ENCODE data around the gene XPO1.

DNA sequence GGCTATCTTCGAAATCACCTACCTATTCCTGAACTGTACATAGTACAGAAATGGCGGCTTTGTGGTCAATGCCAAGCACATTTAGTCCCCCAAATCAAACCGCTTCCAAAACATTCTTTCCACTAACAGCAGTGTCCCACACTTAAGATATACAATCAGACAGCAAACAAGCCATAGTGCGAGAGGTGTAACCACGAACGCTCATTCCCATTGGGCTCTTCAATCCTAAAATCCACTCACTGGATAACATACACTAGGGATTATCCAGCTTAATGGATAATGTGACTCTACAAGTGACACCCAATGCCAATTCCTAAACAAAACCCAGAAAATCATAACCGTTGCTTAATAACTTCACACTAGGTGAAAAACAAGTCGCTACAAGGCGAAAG is 2.0 kb downstream of the XPO1 start:
- TF ChIP-seq EZH2 (IDR thresholded peaks at IDR 0.05; ENCODE audit: borderline replicate concordance, low read length), result no peak
- TF ChIP-seq, protein P1, sequence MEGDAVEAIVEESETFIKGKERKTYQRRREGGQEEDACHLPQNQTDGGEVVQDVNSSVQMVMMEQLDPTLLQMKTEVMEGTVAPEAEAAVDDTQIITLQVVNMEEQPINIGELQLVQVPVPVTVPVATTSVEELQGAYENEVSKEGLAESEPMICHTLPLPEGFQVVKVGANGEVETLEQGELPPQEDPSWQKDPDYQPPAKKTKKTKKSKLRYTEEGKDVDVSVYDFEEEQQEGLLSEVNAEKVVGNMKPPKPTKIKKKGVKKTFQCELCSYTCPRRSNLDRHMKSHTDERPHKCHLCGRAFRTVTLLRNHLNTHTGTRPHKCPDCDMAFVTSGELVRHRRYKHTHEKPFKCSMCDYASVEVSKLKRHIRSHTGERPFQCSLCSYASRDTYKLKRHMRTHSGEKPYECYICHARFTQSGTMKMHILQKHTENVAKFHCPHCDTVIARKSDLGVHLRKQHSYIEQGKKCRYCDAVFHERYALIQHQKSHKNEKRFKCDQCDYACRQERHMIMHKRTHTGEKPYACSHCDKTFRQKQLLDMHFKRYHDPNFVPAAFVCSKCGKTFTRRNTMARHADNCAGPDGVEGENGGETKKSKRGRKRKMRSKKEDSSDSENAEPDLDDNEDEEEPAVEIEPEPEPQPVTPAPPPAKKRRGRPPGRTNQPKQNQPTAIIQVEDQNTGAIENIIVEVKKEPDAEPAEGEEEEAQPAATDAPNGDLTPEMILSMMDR (conservative IDR thresholded peaks at IDR 0.05 in 1 of 2, IDR thresholded peaks at IDR 0.05 in 1 of 2; ENCODE audit: extremely low read depth in 1 of 2, insufficient read depth in 1 of 2, low read depth in 1 of 2, low read length in 2 of 2), result no peak
